K562 (cell line): ENCODE measurements around the gene RUVBL1. TPM values are rescaled to one million over a fixed set of nuclear protein-coding genes. Genes with fewer than 3 reads are reported as not detected.

ENCODE experiments used
- ATAC-seq: fragments of 200-7000 bp; cut with Tn5 transposase; 3 replicates; pipeline ENCODE4 v1.9.1; 2020; ENCODE audit warnings: moderate library complexity
- BruUV-seq: library from RNA; stranded (reverse); fragments of 400-500 nt; replicated peaks from 2 replicates; lab custom pipeline; 2021; lab: Mats Ljungman, UMichigan
- CTCF ChIA-PET: fragments of 300-600 bp; formaldehyde crosslinking; extraction: SDS; loops from one replicate; lab custom pipeline; 2021; ENCODE audit warnings: low intra/inter-chr PET ratio; lab: Yijun Ruan, JAX
- POLR2A ChIA-PET: fragments of 300-600, 350-650 bp; sonication (Branson Sonifier 250); formaldehyde crosslinking; extraction: SDS; loops from one replicate; lab custom pipeline; 2021; ENCODE audit warnings: antibody characterized with exemption, inconsistent platforms; lab: Yijun Ruan, JAX
- DNase-seq, 4 experiments: peaks; one replicate each; pipeline versions ENCODE4 v3.0.0 to v3.0.0-alpha.2; 2011 to 2018; ENCODE audit warnings: low spot score in 3 of 4, mixed read lengths in 3 of 4; ENCODE audit errors: extremely low read depth in 1 of 4
- FAIRE-seq: peaks from 2 replicates; lab custom pipeline; 2011; peaks lifted over from hg19 to GRCh38; lab: Jason Lieb, UNC
- H2AFZ ChIP-seq: 2 replicates; pipeline ENCODE4 v1.6.0; 2011; ENCODE audit warnings: low read depth, low read length, control low read depth, inconsistent platforms
- H3K27ac ChIP-seq: fragments of 200-600 bp; 3 replicates; pipeline ENCODE4 v1.8.0; 2011; ENCODE audit warnings: low read depth, mild to moderate bottlenecking, control low read depth, inconsistent platforms, low read length, moderate library complexity, mixed read lengths; ENCODE audit errors: extremely low read depth
- H3K27me3 ChIP-seq, 2 experiments: fragments of 300-600 bp in 1 of 2; 2 replicates in 1 of 2; 3 replicates in 1 of 2; pipeline versions ENCODE4 v1.6.0 to v1.8.0; 2011; ENCODE audit warnings: inconsistent platforms in 2 of 2, low read length in 2 of 2, mild to moderate bottlenecking in 1 of 2, mixed read lengths in 1 of 2, moderate library complexity in 1 of 2; ENCODE audit not compliant: control insufficient read depth in 2 of 2, insufficient read depth in 2 of 2
- H3K36me3 ChIP-seq: fragments of 300-600 bp; 3 replicates; pipeline ENCODE4 v1.8.0; 2011; ENCODE audit warnings: mild to moderate bottlenecking, low read length, inconsistent platforms; ENCODE audit not compliant: control insufficient read depth, insufficient read depth
- H3K4me1 ChIP-seq, 2 experiments: fragments of 200-600 bp in 1 of 2; replicated peaks in 1 of 2; 2 replicates in 1 of 2; 3 replicates in 1 of 2; pipeline versions ENCODE4 v1.5.1 to v1.8.0; 2011; ENCODE audit warnings: inconsistent platforms in 2 of 2, low read length in 2 of 2, mild to moderate bottlenecking in 1 of 2, mixed read lengths in 1 of 2, moderate library complexity in 1 of 2; ENCODE audit not compliant: control insufficient read depth in 2 of 2, insufficient read depth in 2 of 2
- H3K4me2 ChIP-seq: 2 replicates; pipeline ENCODE4 v1.6.1; 2011; ENCODE audit warnings: low read length, control low read depth, inconsistent platforms, mixed read lengths; ENCODE audit not compliant: insufficient read depth
- H3K4me3 ChIP-seq: fragments of 200-600 bp; sonication (generic), shearing (Covaris generic); 2 replicates; pipeline ENCODE4 v1.5.1; 2016; ENCODE audit warnings: control low read depth, inconsistent platforms
- H3K79me2 ChIP-seq: fragments of 200-600 bp; 3 replicates; pipeline ENCODE4 v1.8.0; 2011; ENCODE audit warnings: low read length, inconsistent platforms; ENCODE audit not compliant: control insufficient read depth, insufficient read depth
- H3K9ac ChIP-seq, 2 experiments: 2 replicates each; pipeline versions ENCODE4 v1.6.0 to v1.6.1; 2011; ENCODE audit warnings: low read depth in 2 of 2, low read length in 2 of 2, control low read depth in 1 of 2, inconsistent platforms in 1 of 2, mild to moderate bottlenecking in 1 of 2, mixed read lengths in 1 of 2; ENCODE audit not compliant: insufficient read depth in 1 of 2
- H3K9me1 ChIP-seq: one replicate; pipeline ENCODE4 v1.6.0; 2011; ENCODE audit warnings: inconsistent platforms, mild to moderate bottlenecking, low read length, moderate library complexity; ENCODE audit not compliant: control insufficient read depth, insufficient read depth
- H3K9me3 ChIP-seq: replicated peaks from 2 replicates; pipeline ENCODE4 v1.5.1; 2011; ENCODE audit warnings: low read depth, low read length, inconsistent platforms; ENCODE audit not compliant: control insufficient read depth, insufficient read depth
- H4K20me1 ChIP-seq: replicated peaks from 2 replicates; pipeline ENCODE4 v1.6.1; 2011; ENCODE audit warnings: low read length, inconsistent platforms, mixed read lengths; ENCODE audit not compliant: control insufficient read depth, insufficient read depth
- HDAC3 ChIP-seq: fragments of 450-650 bp; IDR thresholded peaks from 2 replicates; pipeline ENCODE4 v1.6.1; 2018; ENCODE audit warnings: borderline replicate concordance, mild to moderate bottlenecking, moderate library complexity; ENCODE audit not compliant: partially characterized antibody
- HES1 ChIP-seq: fragments of 450-650 bp; IDR thresholded peaks from 2 replicates; pipeline ENCODE4 v1.6.1; 2016; ENCODE audit warnings: low read depth, mild to moderate bottlenecking, moderate library complexity
- NR2C2 ChIP-seq, 2 experiments: fragments of 200-800 bp in 1 of 2; sonication (Bioruptor generic) in 1 of 2; sonication (generic) in 1 of 2; formaldehyde crosslinking in 1 of 2; IDR thresholded peaks; 2 replicates each; pipeline versions ENCODE4 v1.6.1 to v1.8.0; 2016 to 2022; ENCODE audit warnings: mild to moderate bottlenecking in 1 of 2, missing compliant biosample characterization in 1 of 2, missing genetic modification characterization in 1 of 2, missing genetic modification reagents in 1 of 2
- RBBP5 ChIP-seq: fragments of 200-600 bp; sonication (generic); IDR thresholded peaks from 2 replicates; pipeline ENCODE4 v1.6.1; 2012; ENCODE audit warnings: borderline replicate concordance, mild to moderate bottlenecking, low read length, control low read depth, inconsistent platforms; ENCODE audit not compliant: insufficient read depth, poor library complexity, severe bottlenecking
- WGBS: fragments of 100-300 bp; shearing (Covaris generic); methylation state at CpG from one replicate; pipeline ENCODE4 v1.1.6; 2016; ENCODE audit warnings: low coverage, mixed read lengths; ENCODE audit not compliant: insufficient coverage; ENCODE audit errors: missing lambda C conversion rate; 5-methylcytosine and 5-hydroxymethylcytosine counted together
- in situ Hi-C: fragments of 300-500 bp; cut with MboI; formaldehyde crosslinking; loops from 4 replicates; pipeline ENCODE4 v1.15.0; 2018; ENCODE audit warnings: inconsistent platforms, mixed read lengths
- intact Hi-C: fragments of 100-400 bp; cut with micrococcal nuclease; formaldehyde crosslinking; loops from 2 replicates; pipeline ENCODE4 v1.14.2; 2022
- polyA plus RNA-seq, 8 experiments: library from polyadenylated mRNA; depleted of rRNA in 4 of 8; stranded (reverse) in 5 of 8; unstranded in 3 of 8; fragments of >200 nt; fragmentation: Nextera tagmentation in 2 of 8; fragmentation: Illumina TruSeq in 1 of 8; extraction: Ambion mirVana in 2 of 8; extraction: Trizol in 1 of 8; gene quantifications; 2 replicates each; pipeline versions ENCODE4 v1.2.1 to v1.2.3, GENCODE V29; 2011 to 2014; ENCODE audit warnings: inconsistent platforms in 1 of 8, missing spikeins in 1 of 8
- total RNA-seq, 7 experiments: library from RNA; depleted of rRNA in 6 of 7; stranded (reverse); fragments of >200 nt in 6 of 7; fragmentation: Illumina TruSeq in 2 of 7; extraction: Trizol in 2 of 7; gene quantifications; 2 replicates each; pipeline versions ENCODE4 v1.2.1 to v1.2.3, GENCODE V29; 2011 to 2021; ENCODE audit warnings: low replicate concordance in 1 of 7
- TF ChIP-seq, protein P1 (sequence below): fragments of 450-650 bp; formaldehyde crosslinking; IDR thresholded peaks from 2 replicates; pipeline ENCODE4 v1.4.0; 2020; ENCODE audit warnings: mild to moderate bottlenecking, moderate library complexity
- TF ChIP-seq, protein P2 (sequence below): sonication (generic); formaldehyde crosslinking; IDR thresholded peaks from 2 replicates; pipeline ENCODE4 v1.8.1; 2023; ENCODE audit warnings: mild to moderate bottlenecking, missing genetic modification reagents

Gene RUVBL1
- total and polyA plus RNA-seq, 9 of the 15 experiments (the other 6 are each of a cell fraction or from before 2014, with no cell fraction given), result 20.7 to 147 (median 113) TPM

- TF ChIP-seq, protein P1, sequence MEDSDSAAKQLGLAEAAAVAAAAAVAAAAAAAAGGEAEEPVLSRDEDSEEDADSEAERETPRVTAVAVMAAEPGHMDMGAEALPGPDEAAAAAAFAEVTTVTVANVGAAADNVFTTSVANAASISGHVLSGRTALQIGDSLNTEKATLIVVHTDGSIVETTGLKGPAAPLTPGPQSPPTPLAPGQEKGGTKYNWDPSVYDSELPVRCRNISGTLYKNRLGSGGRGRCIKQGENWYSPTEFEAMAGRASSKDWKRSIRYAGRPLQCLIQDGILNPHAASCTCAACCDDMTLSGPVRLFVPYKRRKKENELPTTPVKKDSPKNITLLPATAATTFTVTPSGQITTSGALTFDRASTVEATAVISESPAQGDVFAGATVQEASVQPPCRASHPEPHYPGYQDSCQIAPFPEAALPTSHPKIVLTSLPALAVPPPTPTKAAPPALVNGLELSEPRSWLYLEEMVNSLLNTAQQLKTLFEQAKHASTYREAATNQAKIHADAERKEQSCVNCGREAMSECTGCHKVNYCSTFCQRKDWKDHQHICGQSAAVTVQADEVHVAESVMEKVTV, result 0 out of 2 replicates have a peak, but pooled peaks have one; percentile 48
- TF ChIP-seq, protein P2, sequence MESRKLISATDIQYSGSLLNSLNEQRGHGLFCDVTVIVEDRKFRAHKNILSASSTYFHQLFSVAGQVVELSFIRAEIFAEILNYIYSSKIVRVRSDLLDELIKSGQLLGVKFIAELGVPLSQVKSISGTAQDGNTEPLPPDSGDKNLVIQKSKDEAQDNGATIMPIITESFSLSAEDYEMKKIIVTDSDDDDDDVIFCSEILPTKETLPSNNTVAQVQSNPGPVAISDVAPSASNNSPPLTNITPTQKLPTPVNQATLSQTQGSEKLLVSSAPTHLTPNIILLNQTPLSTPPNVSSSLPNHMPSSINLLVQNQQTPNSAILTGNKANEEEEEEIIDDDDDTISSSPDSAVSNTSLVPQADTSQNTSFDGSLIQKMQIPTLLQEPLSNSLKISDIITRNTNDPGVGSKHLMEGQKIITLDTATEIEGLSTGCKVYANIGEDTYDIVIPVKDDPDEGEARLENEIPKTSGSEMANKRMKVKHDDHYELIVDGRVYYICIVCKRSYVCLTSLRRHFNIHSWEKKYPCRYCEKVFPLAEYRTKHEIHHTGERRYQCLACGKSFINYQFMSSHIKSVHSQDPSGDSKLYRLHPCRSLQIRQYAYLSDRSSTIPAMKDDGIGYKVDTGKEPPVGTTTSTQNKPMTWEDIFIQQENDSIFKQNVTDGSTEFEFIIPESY, result no peak
- TF ChIP-seq RBBP5, result no peak
- TF ChIP-seq, all 486 proteins: peak for 9
These were observed 9.8 kb upstream of the RUVBL1 start (continued) for GRCh38 chr3:128133273-128133883.

DNA sequence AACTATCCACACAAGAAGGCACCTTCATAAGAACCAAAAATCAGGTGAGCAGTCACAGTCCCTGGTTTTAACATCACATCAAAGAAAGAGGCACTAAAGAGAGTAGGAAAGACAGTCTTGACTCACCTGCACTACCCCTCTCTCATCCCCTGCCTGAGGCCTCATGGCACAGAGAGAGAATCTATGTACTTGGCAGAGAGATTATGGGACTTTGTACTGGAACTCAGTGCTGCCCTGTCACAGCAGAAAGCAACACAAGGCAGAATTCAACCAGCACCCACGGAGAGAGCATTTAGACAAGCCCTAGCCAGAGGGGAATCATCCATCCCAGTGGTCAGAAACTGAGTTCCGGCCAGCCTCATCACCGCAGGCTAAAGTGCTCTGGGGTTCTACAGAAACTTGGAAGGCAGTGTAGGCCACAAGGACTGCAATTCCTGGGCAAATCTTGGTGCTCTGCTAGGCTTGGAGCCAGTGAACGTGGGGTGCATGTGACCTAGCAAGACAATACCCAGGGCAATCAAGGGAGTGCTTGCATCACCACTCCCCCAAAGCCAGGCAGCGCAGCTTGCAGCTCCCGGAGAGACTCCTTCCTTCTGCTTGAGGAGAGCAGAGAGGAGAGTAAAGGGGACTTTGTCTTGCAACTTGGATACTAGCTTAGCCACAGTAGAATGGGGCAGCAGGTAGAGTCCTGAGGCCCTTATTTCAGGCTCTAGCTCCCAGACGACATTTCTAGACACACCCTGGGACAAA is 8.5 kb upstream of the RUVBL1 start:
- no peak for FAIRE-seq
- intact Hi-C loops, result loop anchor here (2.0 to 10.0 kb wide), 4 partner anchors 37 to 477 kb away; no protein-coding TSS in a partner anchor

More for the DNA sequence above, 8.5 kb upstream of the RUVBL1 start:
- 0 out of 3 replicates have a peak, but pooled peaks have one; percentile 33 for ATAC-seq
- peaks cover 0 to 6% of the 10 kb centered on the region in 2 experiments; a peak in 3 of 5 replicates for H3K4me1 ChIP-seq
- ChIA-PET POLR2A (no interaction called here), CTCF (no interaction called here)
- no peaks in the 10 kb centered on the region for H3K9me1 ChIP-seq
- no peaks in the 10 kb centered on the region for H3K36me3 ChIP-seq
- no peaks in the 10 kb centered on the region for H3K9me3 ChIP-seq
- no TSS peak for BruUV-seq
- DNase-seq, result no peak
- H3K4me3 ChIP-seq, result no peak overlapping the region
- no peak overlapping the region for H3K27ac ChIP-seq
- H4K20me1 ChIP-seq, result no peaks in the 10 kb centered on the region
- no peaks in the 10 kb centered on the region for H3K27me3 ChIP-seq
- in situ Hi-C loops, result loop anchor here (10.0 kb wide), 1 partner anchor 277 kb away; no protein-coding TSS in a partner anchor
- H2AFZ ChIP-seq, result no peak overlapping the region; the same call in 1 of the 2 replicates
- no peak overlapping the region for H3K9ac ChIP-seq
- no peak overlapping the region for H3K4me2 ChIP-seq
- TF ChIP-seq NR2C2 (CRISPR knock-in tag; IDR thresholded peaks at IDR 0.05) (no peak), NR2C2 (tag; IDR thresholded peaks at IDR 0.05) (no peak), HES1 (no peak), HDAC3 (no peak)
- WGBS, result 45% methylated on average over 6 of the region's 7 CpGs
- no peaks in the 10 kb centered on the region for H3K79me2 ChIP-seq
